Prostate gland (tissue), 2 donors: ENCODE data around the gene TSSC4.

Source experiments
- CTCF ChIP-seq, 4 experiments: fragments of 200-600 bp in 2 of 4; fragments of 450-650 bp in 2 of 4; sonication (generic) in 2 of 4; IDR thresholded peaks; 1 replicate in 3 of 4; 2 replicates in 1 of 4; pipeline ENCODE4 v1.5.1; 2016 to 2019; ENCODE audit warnings: antibody characterized with exemption in 4 of 4, mild to moderate bottlenecking in 2 of 4, moderate library complexity in 2 of 4
- POLR2A ChIP-seq: fragments of 450-650 bp; IDR thresholded peaks from one replicate; pipeline ENCODE4 v1.6.1; 2016; ENCODE audit warnings: antibody characterized with exemption, mild to moderate bottlenecking

- TF ChIP-seq CTCF (IDR thresholded peaks at IDR 0.05) (no peak), POLR2A (no peak)
Observed at GRCh38 chr11:2399488-2400068, 972 bp upstream of the TSSC4 start.
